K562 (cell line): Measurements from ENCODE around the gene SCYL1. TPM values are rescaled to one million over a fixed set of nuclear protein-coding genes. Genes with fewer than 3 reads are reported as not detected.

Experiments
- C11orf30 ChIP-seq: fragments of 450-650 bp; IDR thresholded peaks from 2 replicates; pipeline ENCODE4 v1.6.1; 2016; ENCODE audit warnings: low read depth, mild to moderate bottlenecking
- CBX1 ChIP-seq: sonication (generic); IDR thresholded peaks from 2 replicates; pipeline ENCODE4 v1.6.1; 2016; ENCODE audit warnings: antibody characterized with exemption, low read depth, mild to moderate bottlenecking
- CREB1 ChIP-seq, 2 experiments: sonication (generic) in 1 of 2; formaldehyde crosslinking in 1 of 2; IDR thresholded peaks; 2 replicates each; pipeline versions ENCODE4 v1.6.1 to v1.8.0; 2012 to 2022; ENCODE audit warnings: inconsistent platforms in 1 of 2, mild to moderate bottlenecking in 1 of 2, missing genetic modification reagents in 1 of 2, moderate library complexity in 1 of 2
- CTBP1 ChIP-seq: fragments of 450-650 bp; IDR thresholded peaks from 2 replicates; pipeline ENCODE4 v1.6.1; 2016; ENCODE audit warnings: borderline replicate concordance
- GTF2A2 ChIP-seq: IDR thresholded peaks from 2 replicates; pipeline ENCODE4 v1.6.1; 2016; ENCODE audit warnings: mild to moderate bottlenecking, missing genetic modification characterization, missing compliant biosample characterization
- HNRNPK ChIP-seq: fragments of 200-400 bp; formaldehyde crosslinking; IDR thresholded peaks from one replicate; pipeline ENCODE4 v1.6.1; 2018; ENCODE audit warnings: mild to moderate bottlenecking, low read depth, low read length; ENCODE audit not compliant: poor library complexity, severe bottlenecking
- JUN ChIP-seq, 2 experiments: sonication (generic) in 1 of 2; formaldehyde crosslinking in 1 of 2; IDR thresholded peaks; 2 replicates each; pipeline versions ENCODE4 v1.6.1 to v1.8.0; 2012 to 2022; ENCODE audit warnings: borderline replicate concordance in 2 of 2, mild to moderate bottlenecking in 2 of 2, improper control_type of control experiment in 1 of 2, low read depth in 1 of 2, low read length in 1 of 2, missing genetic modification reagents in 1 of 2
- PML ChIP-seq: IDR thresholded peaks from 2 replicates; pipeline ENCODE4 v1.6.1; 2012; ENCODE audit warnings: low read length, inconsistent platforms
- RFX1 ChIP-seq: fragments of 450-650 bp; IDR thresholded peaks from 2 replicates; pipeline ENCODE4 v1.6.1; 2016; ENCODE audit warnings: mild to moderate bottlenecking, moderate library complexity
- SRF ChIP-seq, 2 experiments: fragments of 250-450, 450-650 bp in 1 of 2; sonication (Bioruptor Pico) in 1 of 2; sonication (generic) in 1 of 2; formaldehyde crosslinking; IDR thresholded peaks; 2 replicates each; pipeline versions ENCODE4 v1.5.0 to v1.5.1; 2020 to 2022; ENCODE audit warnings: mild to moderate bottlenecking in 1 of 2, missing genetic modification reagents in 1 of 2
- STAG1 ChIP-seq: sonication (generic); formaldehyde crosslinking; IDR thresholded peaks from 2 replicates; pipeline ENCODE4 v1.5.0; 2020; ENCODE audit warnings: missing genetic modification reagents, borderline replicate concordance
- ZC3H4 ChIP-seq: sonication (generic); formaldehyde crosslinking; IDR thresholded peaks from 2 replicates; pipeline ENCODE4 v1.9.0; 2021; ENCODE audit warnings: missing genetic modification reagents, borderline replicate concordance
- ZNF263 ChIP-seq: sonication (generic); formaldehyde crosslinking; IDR thresholded peaks from 2 replicates; pipeline ENCODE4 v1.8.0; 2022; ENCODE audit warnings: mild to moderate bottlenecking, missing genetic modification reagents, borderline replicate concordance
- ZNF766 ChIP-seq: fragments of 200-800 bp; sonication (Bioruptor generic); conservative IDR thresholded peaks from 2 replicates; pipeline ENCODE4 v1.6.1; 2016; ENCODE audit warnings: missing genetic modification characterization, missing compliant biosample characterization
- polyA plus RNA-seq, 8 experiments: library from polyadenylated mRNA; depleted of rRNA in 4 of 8; stranded (reverse) in 5 of 8; unstranded in 3 of 8; fragments of >200 nt; fragmentation: Nextera tagmentation in 2 of 8; fragmentation: Illumina TruSeq in 1 of 8; extraction: Ambion mirVana in 2 of 8; extraction: Trizol in 1 of 8; gene quantifications; 2 replicates each; pipeline versions ENCODE4 v1.2.1 to v1.2.3, GENCODE V29; 2011 to 2014; ENCODE audit warnings: inconsistent platforms in 1 of 8, missing spikeins in 1 of 8
- total RNA-seq, 7 experiments: library from RNA; depleted of rRNA in 6 of 7; stranded (reverse); fragments of >200 nt in 6 of 7; fragmentation: Illumina TruSeq in 2 of 7; extraction: Trizol in 2 of 7; gene quantifications; 2 replicates each; pipeline versions ENCODE4 v1.2.1 to v1.2.3, GENCODE V29; 2011 to 2021; ENCODE audit warnings: low replicate concordance in 1 of 7
- TF ChIP-seq, protein P1 (sequence below): sonication (generic); formaldehyde crosslinking; IDR thresholded peaks from 2 replicates; pipeline ENCODE4 v1.8.0; 2023; ENCODE audit warnings: mild to moderate bottlenecking, missing genetic modification reagents
- TF ChIP-seq, protein P2 (sequence below): fragments of 450-650 bp; IDR thresholded peaks from 2 replicates; pipeline ENCODE4 v1.6.1; 2016; ENCODE audit warnings: borderline replicate concordance
- TF ChIP-seq, protein P3 (sequence below): sonication (generic); formaldehyde crosslinking; IDR thresholded peaks from 2 replicates; pipeline ENCODE4 v1.8.0; 2022; ENCODE audit warnings: missing genetic modification reagents, mild to moderate bottlenecking, moderate library complexity, borderline replicate concordance

Gene SCYL1
- total and polyA plus RNA-seq, 9 of the 15 experiments (the other 6 are each of a cell fraction or from before 2014, with no cell fraction given): 1.9 to 145 (median 57.6) TPM

DNA sequence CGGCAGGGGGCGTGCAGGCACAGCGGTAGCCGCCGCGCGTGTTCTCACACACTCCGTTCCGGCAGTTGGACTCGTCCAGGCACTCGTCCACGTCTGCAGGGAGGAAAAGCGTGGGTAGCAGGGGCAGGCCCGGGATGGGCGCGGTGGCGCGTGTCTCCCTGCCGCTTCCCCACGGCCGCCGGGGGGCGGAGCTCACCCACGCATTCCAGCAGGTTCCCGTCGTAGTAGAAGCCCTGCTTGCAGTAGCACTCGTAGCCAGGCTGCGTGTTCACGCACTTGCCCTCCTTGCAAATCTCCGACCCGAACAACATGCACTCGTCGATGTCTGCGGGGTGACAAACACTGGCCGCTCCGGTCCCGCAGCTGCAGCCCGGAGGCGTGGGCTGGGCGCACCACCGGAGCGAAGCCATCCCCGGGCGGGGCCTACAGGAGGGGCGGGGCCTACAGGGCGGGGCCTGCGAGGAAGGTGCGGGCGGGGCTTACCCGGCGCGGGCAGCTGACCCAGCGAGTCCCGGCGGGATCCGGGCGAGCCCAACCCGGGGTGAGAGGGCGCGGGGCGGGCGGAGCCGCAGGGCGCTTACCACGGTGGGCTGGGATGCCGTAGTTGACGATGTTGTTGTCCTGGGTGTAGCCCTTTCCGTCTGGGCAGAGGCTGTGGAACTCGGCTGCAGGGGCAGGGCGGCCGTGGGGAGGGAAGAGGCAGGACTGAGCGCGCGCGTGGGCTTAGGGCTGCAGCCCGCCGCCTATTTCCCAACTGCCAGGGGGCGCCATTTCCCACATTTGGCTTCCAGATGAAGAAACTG, 15.6 kb downstream of the SCYL1 start (continued):
- peak; percentile 60 for TF ChIP-seq HNRNPK
- TF ChIP-seq CREB1 (IDR thresholded peaks at IDR 0.05): peak; percentile 40; the same call in 1 of the 2 replicates
- peak; percentile 45; the same call in 1 of the 2 replicates for TF ChIP-seq CREB1 (CRISPR knock-in tag; IDR thresholded peaks at IDR 0.05)
- TF ChIP-seq SRF (CRISPR knock-in tag; IDR thresholded peaks at IDR 0.05): no peak; a peak in 1 of 4 replicates
- no peak for TF ChIP-seq JUN (IDR thresholded peaks at IDR 0.05; ENCODE audit: borderline replicate concordance, low read depth, low read length)
- TF ChIP-seq JUN (CRISPR knock-in tag; IDR thresholded peaks at IDR 0.05; ENCODE audit: borderline replicate concordance): peak; percentile 60; the same call in 1 of the 2 replicates
- TF ChIP-seq, protein P1, sequence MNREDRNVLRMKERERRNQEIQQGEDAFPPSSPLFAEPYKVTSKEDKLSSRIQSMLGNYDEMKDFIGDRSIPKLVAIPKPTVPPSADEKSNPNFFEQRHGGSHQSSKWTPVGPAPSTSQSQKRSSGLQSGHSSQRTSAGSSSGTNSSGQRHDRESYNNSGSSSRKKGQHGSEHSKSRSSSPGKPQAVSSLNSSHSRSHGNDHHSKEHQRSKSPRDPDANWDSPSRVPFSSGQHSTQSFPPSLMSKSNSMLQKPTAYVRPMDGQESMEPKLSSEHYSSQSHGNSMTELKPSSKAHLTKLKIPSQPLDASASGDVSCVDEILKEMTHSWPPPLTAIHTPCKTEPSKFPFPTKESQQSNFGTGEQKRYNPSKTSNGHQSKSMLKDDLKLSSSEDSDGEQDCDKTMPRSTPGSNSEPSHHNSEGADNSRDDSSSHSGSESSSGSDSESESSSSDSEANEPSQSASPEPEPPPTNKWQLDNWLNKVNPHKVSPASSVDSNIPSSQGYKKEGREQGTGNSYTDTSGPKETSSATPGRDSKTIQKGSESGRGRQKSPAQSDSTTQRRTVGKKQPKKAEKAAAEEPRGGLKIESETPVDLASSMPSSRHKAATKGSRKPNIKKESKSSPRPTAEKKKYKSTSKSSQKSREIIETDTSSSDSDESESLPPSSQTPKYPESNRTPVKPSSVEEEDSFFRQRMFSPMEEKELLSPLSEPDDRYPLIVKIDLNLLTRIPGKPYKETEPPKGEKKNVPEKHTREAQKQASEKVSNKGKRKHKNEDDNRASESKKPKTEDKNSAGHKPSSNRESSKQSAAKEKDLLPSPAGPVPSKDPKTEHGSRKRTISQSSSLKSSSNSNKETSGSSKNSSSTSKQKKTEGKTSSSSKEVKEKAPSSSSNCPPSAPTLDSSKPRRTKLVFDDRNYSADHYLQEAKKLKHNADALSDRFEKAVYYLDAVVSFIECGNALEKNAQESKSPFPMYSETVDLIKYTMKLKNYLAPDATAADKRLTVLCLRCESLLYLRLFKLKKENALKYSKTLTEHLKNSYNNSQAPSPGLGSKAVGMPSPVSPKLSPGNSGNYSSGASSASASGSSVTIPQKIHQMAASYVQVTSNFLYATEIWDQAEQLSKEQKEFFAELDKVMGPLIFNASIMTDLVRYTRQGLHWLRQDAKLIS (CRISPR knock-in tag): no peak
- TF ChIP-seq, protein P2, sequence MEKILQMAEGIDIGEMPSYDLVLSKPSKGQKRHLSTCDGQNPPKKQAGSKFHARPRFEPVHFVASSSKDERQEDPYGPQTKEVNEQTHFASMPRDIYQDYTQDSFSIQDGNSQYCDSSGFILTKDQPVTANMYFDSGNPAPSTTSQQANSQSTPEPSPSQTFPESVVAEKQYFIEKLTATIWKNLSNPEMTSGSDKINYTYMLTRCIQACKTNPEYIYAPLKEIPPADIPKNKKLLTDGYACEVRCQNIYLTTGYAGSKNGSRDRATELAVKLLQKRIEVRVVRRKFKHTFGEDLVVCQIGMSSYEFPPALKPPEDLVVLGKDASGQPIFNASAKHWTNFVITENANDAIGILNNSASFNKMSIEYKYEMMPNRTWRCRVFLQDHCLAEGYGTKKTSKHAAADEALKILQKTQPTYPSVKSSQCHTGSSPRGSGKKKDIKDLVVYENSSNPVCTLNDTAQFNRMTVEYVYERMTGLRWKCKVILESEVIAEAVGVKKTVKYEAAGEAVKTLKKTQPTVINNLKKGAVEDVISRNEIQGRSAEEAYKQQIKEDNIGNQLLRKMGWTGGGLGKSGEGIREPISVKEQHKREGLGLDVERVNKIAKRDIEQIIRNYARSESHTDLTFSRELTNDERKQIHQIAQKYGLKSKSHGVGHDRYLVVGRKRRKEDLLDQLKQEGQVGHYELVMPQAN: peak; percentile 90
- TF ChIP-seq CTBP1: 0 out of 2 replicates have a peak, but pooled peaks have one; percentile 73
- TF ChIP-seq CBX1: peak; percentile 75
- 0 out of 2 replicates have a peak, but pooled peaks have one; percentile 36 for TF ChIP-seq PML
- TF ChIP-seq RFX1: no peak
- peak; percentile 75; the same call in 1 of the 2 replicates for TF ChIP-seq STAG1 (CRISPR knock-in tag)
- TF ChIP-seq ZNF766: no peak
- TF ChIP-seq C11orf30: peak; percentile 58
- TF ChIP-seq ZNF263 (CRISPR knock-in tag): peak; percentile 32; the same call in 1 of the 2 replicates
- TF ChIP-seq GTF2A2 (tag): no peak
- no peak for TF ChIP-seq ZC3H4
- TF ChIP-seq, protein P3, sequence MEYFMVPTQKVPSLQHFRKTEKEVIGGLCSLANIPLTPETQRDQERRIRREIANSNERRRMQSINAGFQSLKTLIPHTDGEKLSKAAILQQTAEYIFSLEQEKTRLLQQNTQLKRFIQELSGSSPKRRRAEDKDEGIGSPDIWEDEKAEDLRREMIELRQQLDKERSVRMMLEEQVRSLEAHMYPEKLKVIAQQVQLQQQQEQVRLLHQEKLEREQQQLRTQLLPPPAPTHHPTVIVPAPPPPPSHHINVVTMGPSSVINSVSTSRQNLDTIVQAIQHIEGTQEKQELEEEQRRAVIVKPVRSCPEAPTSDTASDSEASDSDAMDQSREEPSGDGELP (CRISPR knock-in tag): peak; percentile 92
